GM12801 (cell line): ENCODE results near the gene TPST1.

Experiments
- CTCF ChIP-seq: IDR thresholded peaks from one replicate; pipeline ENCODE4 v1.5.1; 2011; ENCODE audit warnings: control low read depth; ENCODE audit not compliant: insufficient read length; ENCODE audit errors: extremely low read depth

The TPST1 gene

GRCh38 chr7:66303454-66304155, 98.5 kb downstream of the TPST1 start:
- TF ChIP-seq CTCF, result no peak

- no peak for TF ChIP-seq CTCF
Observed at GRCh38 chr7:66304536-66304935, 99.4 kb downstream of the TPST1 start.

- no peak for TF ChIP-seq CTCF
Observed at GRCh38 chr7:66306243-66306642, 101.1 kb downstream of the TPST1 start.

- TF ChIP-seq CTCF, result no peak
Observed at GRCh38 chr7:66307591-66308215, 102.6 kb downstream of the TPST1 start.

- TF ChIP-seq CTCF, result no peak
Observed at GRCh38 chr7:66308411-66308810, 103.3 kb downstream of the TPST1 start.

- no peak for TF ChIP-seq CTCF
Observed at GRCh38 chr7:66310620-66311019, 105.5 kb downstream of the TPST1 start.

- no peak for TF ChIP-seq CTCF
Observed at GRCh38 chr7:66313886-66314568, 108.9 kb downstream of the TPST1 start.
